Measurements from ENCODE around the gene MMP17.
A peak's percentile ranks its signal among the peaks of the same experiment; 100 is the strongest.

DNA sequence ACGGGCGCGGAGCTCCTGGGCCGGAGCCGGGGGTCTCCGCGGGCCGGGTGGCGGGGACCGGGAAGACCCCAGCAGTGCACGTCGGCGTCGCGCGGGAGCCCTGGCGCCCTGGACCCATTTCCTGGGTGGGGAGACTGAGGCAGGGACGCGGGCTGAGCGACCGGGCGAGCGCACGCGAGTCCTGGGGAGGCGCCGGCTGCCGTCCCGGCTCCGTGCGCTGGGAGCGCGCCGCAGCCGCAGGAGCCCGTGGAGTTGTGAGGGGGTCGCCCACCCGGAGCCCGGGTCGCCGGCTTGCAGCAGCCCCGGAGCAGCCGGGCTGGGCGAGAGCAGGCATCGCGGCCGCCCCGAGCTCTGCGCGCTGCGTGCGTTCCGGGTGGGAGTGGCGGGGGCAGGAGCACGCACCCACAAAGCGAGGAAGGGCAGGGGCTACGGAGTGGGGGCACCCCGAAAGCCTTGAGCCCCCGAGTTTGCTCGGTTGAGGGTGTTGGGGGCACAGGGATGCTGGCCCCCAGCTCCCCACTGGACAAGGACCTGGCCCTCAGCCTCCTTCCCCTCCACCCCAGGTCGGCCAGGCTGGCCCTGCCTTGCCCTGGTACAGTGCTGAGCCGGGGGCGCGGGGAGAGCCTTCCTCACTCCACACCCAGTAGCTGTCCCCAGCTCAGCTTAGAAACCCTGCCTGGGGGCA is 620 bp downstream of the MMP17 start:
- TF ChIP-seq CTCF (IDR thresholded peaks at IDR 0.05; ENCODE audit: poor library complexity, severe bottlenecking), result peak; percentile 7
- no peak for TF ChIP-seq EP300 (conservative IDR thresholded peaks at IDR 0.05; ENCODE audit: poor library complexity, severe bottlenecking)
- TF ChIP-seq RAD21 (conservative IDR thresholded peaks at IDR 0.05), result peak; percentile 16
- no peak for TF ChIP-seq POLR2AphosphoS5 (IDR thresholded peaks at IDR 0.05)
- no peak for TF ChIP-seq EZH2 (IDR thresholded peaks at IDR 0.05; ENCODE audit: borderline replicate concordance, insufficient read depth, low read length, poor library complexity, severe bottlenecking)
- TF ChIP-seq TAF1 (IDR thresholded peaks at IDR 0.05; ENCODE audit: low read depth), result no peak
- TF ChIP-seq SMC3 (conservative IDR thresholded peaks at IDR 0.05; ENCODE audit: poor library complexity), result no peak
- TF ChIP-seq MXI1 (conservative IDR thresholded peaks at IDR 0.05; ENCODE audit: poor library complexity, severe bottlenecking), result peak; percentile 41

Data from neural cell (in vitro differentiated cells).